AG08396 (cell line): ENCODE results near the gene PPP6C.
A peak's percentile ranks its signal among the peaks of the same experiment; 100 is the strongest.
"Not testable (repeated sequence)": the region's sequence is repeated elsewhere in the genome, so short reads cannot be mapped to it uniquely, and the experiment has no call there.

Experiments
- DNase-seq: peaks from one replicate; pipeline ENCODE4 v3.0.0; 2012; ENCODE audit warnings: low spot score, mixed read lengths

Gene PPP6C

GRCh38 chr9:125189361-125190289 is at the start of gene PPP6C:
TSS of gene PPP6C (minus strand) at chr9:125189803. CDS start at chr9:125189718, 85 bp downstream.
- peak; percentile 97 for DNase-seq

- DNase-seq: no peak
Measured at GRCh38 chr9:125238915-125239446, 49.4 kb upstream of the PPP6C start.

GRCh38 chr9:125238127-125238914 is 48.7 kb upstream of the PPP6C start:
- no peak for DNase-seq

GRCh38 chr9:125236520-125237159 is 47.0 kb upstream of the PPP6C start:
- DNase-seq: not testable (repeated sequence)

- no peak for DNase-seq
Measured at GRCh38 chr9:125235804-125236519, 46.4 kb upstream of the PPP6C start.

GRCh38 chr9:125234099-125234498 is 44.5 kb upstream of the PPP6C start:
- DNase-seq: not testable (repeated sequence)

- DNase-seq: peak; percentile 80
Measured at GRCh38 chr9:125233678-125234077, 44.1 kb upstream of the PPP6C start.

GRCh38 chr9:125227761-125228160 is 38.2 kb upstream of the PPP6C start:
- DNase-seq: no peak

GRCh38 chr9:125224858-125225257 is 35.3 kb upstream of the PPP6C start:
- DNase-seq: not testable (repeated sequence)

- no peak for DNase-seq
Measured at GRCh38 chr9:125218621-125219020, 29.0 kb upstream of the PPP6C start.

GRCh38 chr9:125214186-125214585 is 24.6 kb upstream of the PPP6C start:
- DNase-seq: no peak

GRCh38 chr9:125204477-125204876 is 14.9 kb upstream of the PPP6C start:
- no peak for DNase-seq

- peak; percentile 20 for DNase-seq
Measured at GRCh38 chr9:125202846-125203618, 13.4 kb upstream of the PPP6C start.

GRCh38 chr9:125200216-125201047 is 10.8 kb upstream of the PPP6C start, which contains the start of gene RABEPK:
TSS of gene RABEPK (plus strand) at chr9:125200542. CDS start at chr9:125203014, 2,472 bp downstream.
- DNase-seq: peak; percentile 95

- DNase-seq: not testable (repeated sequence)
Measured at GRCh38 chr9:125195591-125195990, 6.0 kb upstream of the PPP6C start.

- not testable (repeated sequence) for DNase-seq
Measured at GRCh38 chr9:125194466-125194865, 4.9 kb upstream of the PPP6C start.

GRCh38 chr9:125190361-125190801 is 778 bp upstream of the PPP6C start:
- no peak for DNase-seq

GRCh38 chr9:125189011-125189360 is 617 bp downstream of the PPP6C start:
- peak; percentile 18 for DNase-seq

- no peak for DNase-seq
Measured at GRCh38 chr9:125183561-125183960, 6.0 kb downstream of the PPP6C start.

GRCh38 chr9:125183054-125183453 is 6.5 kb downstream of the PPP6C start:
- peak; percentile 27 for DNase-seq
